NCI-H146 treated with DMSO at 0.1 percent for 48 hours (cell line): Measurements from ENCODE around the gene PREPL.
"Not testable (repeated sequence)": the region's sequence is repeated elsewhere in the genome, so short reads cannot be mapped to it uniquely, and the experiment has no call there.

Experiments
- DNase-seq: peaks from one replicate; lab custom pipeline; 2025; ENCODE audit not compliant: unreplicated experiment; lab: John Stamatoyannopoulos, UW

The PREPL gene

DNA sequence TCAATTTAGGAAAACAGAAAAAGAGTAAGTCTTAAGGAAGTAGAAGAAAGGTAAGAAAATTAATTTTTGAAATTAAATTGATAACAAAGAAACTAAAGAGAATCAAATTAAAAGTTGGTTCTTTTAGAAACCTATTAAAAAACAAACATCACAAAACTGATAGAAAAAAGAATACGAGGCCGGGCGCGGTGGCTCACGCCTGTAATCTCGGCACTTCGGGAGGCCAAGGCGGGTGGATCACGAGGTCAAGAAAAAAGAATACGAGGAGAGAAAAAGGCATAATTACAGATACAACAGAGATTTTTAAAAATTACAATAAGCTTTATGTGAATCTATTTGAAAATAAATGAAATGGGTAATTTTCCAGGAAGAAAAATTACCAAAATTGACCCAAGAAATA lies 11.8 kb downstream of the PREPL start:
- no peak for DNase-seq

GRCh38 chr2:44348400-44348799 lies 12.9 kb downstream of the PREPL start:
- DNase-seq: no peak

- no peak for DNase-seq
These were observed 13.8 kb downstream of the PREPL start for GRCh38 chr2:44347526-44347925.

DNA sequence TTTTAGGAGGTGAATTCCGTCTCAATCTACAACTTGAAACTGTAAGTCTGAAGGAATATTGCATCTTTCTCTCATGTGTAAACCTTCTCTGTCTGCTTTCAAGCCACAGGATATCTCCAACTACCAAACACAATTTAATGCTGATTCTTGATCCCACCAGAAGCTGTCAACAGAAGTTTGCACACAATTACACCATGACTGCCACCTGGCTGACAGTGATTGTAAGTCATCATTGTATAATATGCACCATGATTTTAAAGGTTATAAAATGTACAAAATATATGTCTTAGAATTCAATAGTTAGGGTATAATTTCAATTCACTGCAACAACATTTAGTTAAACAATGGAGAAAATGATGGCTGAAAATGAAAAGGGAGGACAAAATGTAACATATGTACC lies 18.4 kb downstream of the PREPL start:
- no peak for DNase-seq

- DNase-seq: no peak
These were observed 25.3 kb downstream of the PREPL start for GRCh38 chr2:44335806-44336538.

- no peak for DNase-seq
These were observed 27.3 kb downstream of the PREPL start for GRCh38 chr2:44333994-44334393.

GRCh38 chr2:44330801-44331200 lies 30.5 kb downstream of the PREPL start:
- no peak for DNase-seq

- DNase-seq: no peak
These were observed 32.0 kb downstream of the PREPL start for GRCh38 chr2:44329343-44329742.

DNA sequence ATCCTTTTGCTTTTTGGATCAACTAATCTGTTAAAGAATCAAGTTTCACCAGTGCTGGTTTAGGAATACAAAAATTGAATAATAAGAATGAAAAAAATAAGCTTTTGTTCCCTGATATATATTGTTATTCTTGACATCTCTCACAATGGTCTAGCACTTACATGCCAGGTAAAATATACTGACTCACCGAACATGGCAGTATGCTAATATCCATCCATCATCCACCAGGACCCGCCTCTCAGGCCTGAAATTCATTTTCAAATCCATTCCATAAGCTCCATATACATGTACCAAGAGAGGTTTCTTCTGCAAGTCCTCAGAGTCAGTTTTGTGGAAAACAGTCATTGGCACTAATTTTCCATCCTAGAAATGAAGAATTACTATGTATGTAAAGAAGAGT lies 32.5 kb downstream of the PREPL start:
- no peak for DNase-seq

GRCh38 chr2:44326548-44327264 lies 34.6 kb downstream of the PREPL start:
- DNase-seq: no peak

DNA sequence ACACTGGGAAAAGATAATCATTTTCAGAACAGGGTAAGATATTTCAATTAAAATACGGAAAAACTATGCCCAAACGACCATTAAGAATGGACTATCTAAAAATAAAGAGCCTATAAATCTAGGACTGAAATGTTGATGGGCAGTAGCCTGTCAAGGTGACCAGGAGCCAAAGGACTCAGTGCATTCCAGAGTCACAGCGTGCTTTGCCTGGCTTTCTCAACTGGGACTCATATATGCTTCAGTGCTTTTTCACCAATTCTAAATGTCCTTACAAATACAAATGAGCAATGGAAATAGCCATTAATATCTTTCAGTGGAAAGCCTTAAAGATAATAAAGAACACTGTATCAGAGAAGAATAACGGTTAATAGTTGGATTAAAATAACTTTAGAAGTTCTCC lies 35.4 kb downstream of the PREPL start:
- no peak for DNase-seq

DNA sequence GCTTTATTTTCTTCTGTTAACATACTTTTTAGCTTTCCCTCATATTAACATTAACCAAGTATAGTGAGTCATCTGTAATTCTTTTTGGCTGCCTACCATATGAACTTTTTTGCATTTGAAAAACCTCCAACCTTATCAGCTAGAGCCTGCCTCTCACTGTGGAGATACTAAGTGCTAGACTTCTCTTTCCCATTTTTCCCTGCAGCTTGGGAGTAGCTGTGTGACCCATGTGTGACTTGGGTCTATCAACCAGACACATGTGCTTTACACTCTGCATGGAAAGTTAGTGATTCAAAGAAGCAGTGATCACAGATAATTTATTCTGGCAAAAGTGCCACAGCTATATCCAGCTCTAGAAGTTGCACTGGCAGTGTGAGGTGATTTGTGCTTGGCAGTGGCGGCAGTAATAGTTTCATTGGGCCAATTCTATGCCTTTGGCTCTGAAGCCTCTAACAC lies 36.3 kb downstream of the PREPL start:
- no peak for DNase-seq

GRCh38 chr2:44321360-44321759 lies 39.9 kb downstream of the PREPL start:
- DNase-seq: no peak

DNA sequence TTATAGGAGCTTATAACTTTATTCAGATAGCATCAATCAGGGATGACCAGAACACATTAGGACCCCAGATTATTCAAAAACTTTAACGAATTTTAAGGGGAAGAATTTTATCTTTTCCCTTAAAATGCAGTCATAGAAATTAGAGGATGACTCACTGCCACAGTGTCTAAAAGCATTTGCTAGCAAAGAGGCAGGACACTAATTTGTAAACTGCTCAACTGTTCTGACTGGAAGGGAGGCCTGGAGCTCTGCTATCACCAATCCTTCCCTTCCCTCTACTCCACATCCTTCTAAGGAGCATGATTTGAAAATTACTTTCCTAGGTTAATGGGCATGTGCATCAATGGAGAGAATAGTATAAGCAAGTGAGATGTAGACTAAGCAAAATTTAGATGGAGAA lies 40.5 kb downstream of the PREPL start:
- no peak for DNase-seq

DNA sequence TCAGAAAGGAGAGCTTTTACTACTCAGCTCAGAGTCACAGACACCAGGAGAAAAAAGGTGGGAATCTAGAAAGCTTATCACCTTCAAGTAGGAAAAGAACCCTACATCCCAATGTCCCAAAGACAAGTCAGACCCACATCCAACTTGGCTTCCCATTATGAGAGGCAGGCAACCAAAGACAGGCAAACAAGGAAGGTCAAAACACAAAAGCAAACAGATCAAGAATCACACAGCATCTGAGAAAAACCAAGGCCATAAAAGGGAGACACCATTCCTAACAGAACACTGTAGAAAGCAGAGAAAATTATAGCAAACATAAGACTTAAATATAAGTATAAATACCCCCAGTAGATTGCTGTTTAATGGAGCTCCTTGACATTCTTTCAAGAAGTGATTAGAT lies 45.3 kb downstream of the PREPL start:
- no peak for DNase-seq

- no peak for DNase-seq
These were observed 46.9 kb downstream of the PREPL start for GRCh38 chr2:44314362-44314761.

GRCh38 chr2:44310287-44310686 lies 51.0 kb downstream of the PREPL start:
- DNase-seq: no peak

GRCh38 chr2:44305882-44306281 lies 55.4 kb downstream of the PREPL start:
- no peak for DNase-seq

DNA sequence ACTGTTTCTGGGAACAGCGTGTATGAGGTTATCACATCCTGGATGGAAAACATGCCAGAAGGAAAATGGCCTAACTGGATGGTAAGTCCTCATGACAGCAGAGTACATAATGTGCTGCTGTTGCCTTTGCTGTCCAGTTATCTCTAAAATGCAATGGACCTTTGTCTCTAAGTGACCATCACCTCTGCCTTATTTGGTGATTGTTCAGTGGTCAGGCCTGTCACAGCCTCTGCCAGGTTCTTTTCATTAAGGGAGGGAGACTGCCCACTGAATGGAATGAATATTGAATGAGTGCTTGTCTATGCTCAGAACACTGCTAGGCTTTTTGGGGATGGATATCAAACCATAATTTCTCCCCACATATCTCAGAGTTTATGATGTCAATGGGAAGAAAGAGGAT lies 57.0 kb downstream of the PREPL start:
- no peak for DNase-seq

GRCh38 chr2:44303766-44304165 lies 57.5 kb downstream of the PREPL start:
- DNase-seq: not testable (repeated sequence)

DNA sequence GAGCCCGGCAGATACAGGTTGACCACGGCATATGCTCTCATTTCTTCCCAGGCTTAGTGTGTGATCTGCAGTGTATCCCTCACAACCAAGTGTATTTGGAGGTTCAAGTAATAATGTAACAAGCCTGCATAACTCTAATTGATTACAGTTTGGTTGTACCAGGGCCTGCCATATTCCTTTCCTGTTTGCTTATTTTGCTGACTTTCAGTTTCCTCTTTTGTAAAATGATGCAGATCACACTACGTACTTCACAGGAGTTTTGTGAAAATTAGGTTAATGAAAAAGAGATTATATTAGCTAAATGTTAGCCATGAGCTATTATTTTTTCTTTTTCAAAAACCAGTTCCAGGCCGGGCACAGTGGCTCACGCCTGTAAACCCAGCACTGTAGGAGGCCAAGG lies 60.2 kb downstream of the PREPL start:
- no peak for DNase-seq

GRCh38 chr2:44299635-44300034 lies 61.7 kb downstream of the PREPL start:
- DNase-seq: no peak

DNA sequence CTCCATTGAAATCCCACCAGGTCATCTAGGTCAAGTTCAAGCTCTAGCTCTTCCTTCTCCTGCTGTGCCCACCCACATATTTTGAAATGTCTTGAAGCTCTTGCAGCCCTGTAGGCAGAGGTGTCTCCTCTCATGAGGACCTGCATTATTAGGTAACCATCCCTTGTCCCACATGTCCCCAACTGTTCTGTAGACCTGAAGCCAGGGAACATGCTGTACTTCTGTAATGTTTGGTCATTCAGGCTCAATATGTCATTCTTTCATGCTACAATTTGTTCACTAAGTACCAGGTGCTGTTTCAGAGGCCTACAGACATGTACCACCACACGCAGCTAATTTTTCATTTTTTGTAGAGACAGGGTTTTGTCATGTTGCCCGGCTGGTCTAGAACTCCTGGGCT lies 63.9 kb downstream of the PREPL start:
- no peak for DNase-seq
